Right ventricle myocardium superior (tissue), 1 donor: Measurements from ENCODE around the gene FMO4. TPM values are rescaled to one million over a fixed set of nuclear protein-coding genes. Genes with fewer than 3 reads are reported as not detected.
"Not testable (repeated sequence)": the region's sequence is repeated elsewhere in the genome, so short reads cannot be mapped to it uniquely, and the experiment has no call there.

Source experiments
- ATAC-seq: fragments of 200-7000 bp; cut with Tn5 transposase; one replicate; pipeline ENCODE4 v1.9.1; 2020; ENCODE audit warnings: mild to moderate bottlenecking; ENCODE audit not compliant: poor library complexity
- DNase-seq: peaks from one replicate; pipeline ENCODE4 v3.0.0-alpha.2; 2020
- intact Hi-C: fragments of 100-400 bp; cut with DNase I; formaldehyde crosslinking; loops from one replicate; pipeline ENCODE4 v1.11.2; 2022
- total RNA-seq: library from RNA; stranded (reverse); fragmentation: NEBNext Ultra II Directional; extraction: Animal tissue kit (Norgen Biotek cat#: 25700); gene quantifications from one replicate; pipeline ENCODE4 v1.2.1, GENCODE V29; 2021
- donor health status: DM: no; HTN: yes; CAD: no; lungs with severe emphysema.

The FMO4 gene
- total RNA-seq, 1 donor from 2014 or later = 3.8 TPM

- intact Hi-C loops = loop anchor here (2.0 to 10.0 kb wide), 3 partner anchors 67 to 347 kb away; no protein-coding TSS in a partner anchor
- DNase-seq (no peak), ATAC-seq (no peak)
Measured at GRCh38 chr1:171311771-171312558, 2.0 kb upstream of the FMO4 start.

GRCh38 chr1:171313319-171313834 is 606 bp upstream of the FMO4 start:
- intact Hi-C loops = loop anchor here (2.0 to 10.0 kb wide), 3 partner anchors 69 to 349 kb away; no protein-coding TSS in a partner anchor
- DNase-seq (no peak), ATAC-seq (no peak)

GRCh38 chr1:171329251-171329650 is 15.3 kb downstream of the FMO4 start:
- DNase-seq = no peak
- intact Hi-C loops = no loop called here
- ATAC-seq = no peak

GRCh38 chr1:171334024-171334640 is 20.1 kb downstream of the FMO4 start:
- intact Hi-C loops = no loop called here
- DNase-seq = no peak
- ATAC-seq = no peak

- DNase-seq (no peak), ATAC-seq (no peak)
- intact Hi-C loops = no loop called here
Measured at GRCh38 chr1:171335964-171336363, 22.0 kb downstream of the FMO4 start.

GRCh38 chr1:171339345-171339744 is 25.4 kb downstream of the FMO4 start:
- intact Hi-C loops, ATAC-seq, DNase-seq: not testable (repeated sequence)

- intact Hi-C loops = no loop called here
- no peak for ATAC-seq
- DNase-seq = no peak
Measured at GRCh38 chr1:171343727-171344472, 29.9 kb downstream of the FMO4 start.

- intact Hi-C loops = no loop called here
Measured at GRCh38 chr1:171344473-171344820, 30.5 kb downstream of the FMO4 start.

GRCh38 chr1:171345536-171345935 is 31.6 kb downstream of the FMO4 start:
- DNase-seq (no peak), ATAC-seq (peak; percentile 34)
- intact Hi-C loops = no loop called here

More at GRCh38 chr1:171344473-171344820, 30.5 kb downstream of the FMO4 start:
- peak; percentile 73 for ATAC-seq
- no peak for DNase-seq

- DNase-seq (no peak), ATAC-seq (no peak)
- intact Hi-C loops = no loop called here
Measured at GRCh38 chr1:171346881-171347280, 32.9 kb downstream of the FMO4 start.

GRCh38 chr1:171350594-171350993 is 36.6 kb downstream of the FMO4 start:
- no peak for DNase-seq
- no peak for ATAC-seq
- intact Hi-C loops = no loop called here

GRCh38 chr1:171351961-171352360 is 38.0 kb downstream of the FMO4 start:
- ATAC-seq (no peak), DNase-seq (no peak)
- intact Hi-C loops = no loop called here

GRCh38 chr1:171352554-171352953 is 38.6 kb downstream of the FMO4 start:
- no peak for DNase-seq
- intact Hi-C loops = no loop called here
- ATAC-seq = no peak

- intact Hi-C loops = no loop called here
- DNase-seq (no peak), ATAC-seq (no peak)
Measured at GRCh38 chr1:171355727-171356126, 41.7 kb downstream of the FMO4 start.

GRCh38 chr1:171357179-171357578 is 43.2 kb downstream of the FMO4 start:
- DNase-seq (no peak), ATAC-seq (no peak)
- intact Hi-C loops = no loop called here

GRCh38 chr1:171359355-171359648 is 45.3 kb downstream of the FMO4 start:
- ATAC-seq, intact Hi-C loops, DNase-seq: not testable (repeated sequence)

- intact Hi-C loops = not testable (repeated sequence)
Measured at GRCh38 chr1:171359731-171360527, 45.9 kb downstream of the FMO4 start.

GRCh38 chr1:171366085-171366484 is 52.1 kb downstream of the FMO4 start:
- no peak for ATAC-seq
- intact Hi-C loops = no loop called here
- DNase-seq = no peak

More at GRCh38 chr1:171359731-171360527, 45.9 kb downstream of the FMO4 start:
- not testable (repeated sequence) for DNase-seq, ATAC-seq

GRCh38 chr1:171366816-171367215 is 52.8 kb downstream of the FMO4 start:
- intact Hi-C loops = no loop called here
- ATAC-seq (no peak), DNase-seq (no peak)
